ENCODE data around the gene DMGDH. TPM values are rescaled to one million over a fixed set of nuclear protein-coding genes. Genes with fewer than 3 reads are reported as not detected.
A peak's percentile ranks its signal among the peaks of the same experiment; 100 is the strongest.

The DMGDH gene
- polyA plus RNA-seq, 10 donors = 1.8 to 4.3 (median 2.4) TPM

GRCh38 chr5:78975035-78975434, 94.4 kb downstream of the DMGDH start:
- DNase-seq = peak in 1 of 3 donors; percentile 32

GRCh38 chr5:78974601-78975000, 94.9 kb downstream of the DMGDH start:
- peak in 1 of 3 donors; percentile 62 for DNase-seq

GRCh38 chr5:78974011-78974410, 95.5 kb downstream of the DMGDH start:
- peak; percentile 50 to 67 (median 53) for DNase-seq

- peak; percentile 79 to 93 (median 86) for DNase-seq
Measured at GRCh38 chr5:78972654-78973428, 96.6 kb downstream of the DMGDH start.

GRCh38 chr5:78971998-78972397, 97.5 kb downstream of the DMGDH start:
- DNase-seq = no peak

GRCh38 chr5:78968781-78969180, 100.7 kb downstream of the DMGDH start:
- no peak for DNase-seq

GRCh38 chr5:78964889-78965288, 104.6 kb downstream of the DMGDH start:
- DNase-seq = peak; percentile 72 to 87 (median 79)

GRCh38 chr5:78961743-78962142, 107.7 kb downstream of the DMGDH start:
- no peak for DNase-seq

GRCh38 chr5:78959767-78960166, 109.7 kb downstream of the DMGDH start:
- peak in 1 of 3 donors; percentile 26 for DNase-seq

- DNase-seq = no peak
Measured at GRCh38 chr5:78958672-78959445, 110.6 kb downstream of the DMGDH start.

- DNase-seq = no peak
Measured at GRCh38 chr5:78956901-78957300, 112.6 kb downstream of the DMGDH start.

- DNase-seq = no peak
Measured at GRCh38 chr5:78953092-78953800, 116.2 kb downstream of the DMGDH start.

Other genes starting within 250 kb of the DMGDH start
- 10 to 100 TPM; 17.6 to 25.2 (median 20.8) TPM for gene ARSB, start 84.4 kb downstream of the DMGDH start, polyA plus RNA-seq (ENCODE audit: insufficient read length in 10 of 10)
- gene BHMT2, start 93 bp upstream of the DMGDH start, polyA plus RNA-seq (ENCODE audit: insufficient read length in 10 of 10) = 1 to 10 TPM; 2.1 to 5.9 (median 4.5) TPM
- gene BHMT, start 42.1 kb upstream of the DMGDH start, polyA plus RNA-seq (ENCODE audit: insufficient read length in 10 of 10) = under 1 TPM in 7 of 10 donors, not detected in 3; 0.15 to 0.98 (median 0.29) TPM
- gene JMY, start 166.5 kb upstream of the DMGDH start, polyA plus RNA-seq (ENCODE audit: insufficient read length in 10 of 10) = 10 to 100 TPM in 7 of 10 donors, 1 to 10 TPM in 3; 8.5 to 12.4 (median 11.3) TPM